Measurements from ENCODE around the gene NACC1.

NACC1 gene

GRCh38 chr19:13189600-13189999, 71.5 kb downstream of the NACC1 start:
- POLR2A ChIA-PET = interaction anchor here (1.1 kb wide), 1 partner anchor 27 kb away, joined by 4 read pairs; no protein-coding TSS in a partner anchor
- CTCF ChIA-PET = no interaction called here
- TF ChIP-seq TARDBP (IDR thresholded peaks at IDR 0.05) (no peak), ZNF384 (IDR thresholded peaks at IDR 0.05) (no peak), HDGF (IDR thresholded peaks at IDR 0.05; ENCODE audit: borderline replicate concordance) (no peak), ELF4 (IDR thresholded peaks at IDR 0.05) (no peak), LEF1 (IDR thresholded peaks at IDR 0.05; ENCODE audit: borderline replicate concordance) (no peak), NFRKB (IDR thresholded peaks at IDR 0.05) (no peak), PKNOX1 (IDR thresholded peaks at IDR 0.05) (no peak), BHLHE40 (IDR thresholded peaks at IDR 0.05; ENCODE audit: borderline replicate concordance) (no peak), CTBP1 (IDR thresholded peaks at IDR 0.05; ENCODE audit: borderline replicate concordance) (no peak), L3MBTL2 (conservative IDR thresholded peaks at IDR 0.05) (no peak)
- no peak for DNase-seq (ENCODE audit: extremely low spot score)

Data from HEK293T (cell line).